Activated naive CD4-positive, alpha-beta T cell treated with anti-CD3 and anti-CD28 coated beads, Interleukin-2, amount 50 U/mL, for 72 hours (primary cell): ENCODE results near the gene COL6A1. TPM values are rescaled to one million over a fixed set of nuclear protein-coding genes. Genes with fewer than 3 reads are reported as not detected.
A peak's percentile ranks its signal among the peaks of the same experiment; 100 is the strongest.
"Not testable (repeated sequence)": the region's sequence is repeated elsewhere in the genome, so short reads cannot be mapped to it uniquely, and the experiment has no call there.

Experiments
- ATAC-seq, 2 donors: fragments of 150-1000 bp; cut with Tn5 transposase; 2 replicates each; pipeline ENCODE4 v1.10.0; 2021; ENCODE audit warnings: mild to moderate bottlenecking in 2 of 2, moderate library complexity in 2 of 2
- DNase-seq, 2 donors: peaks; one replicate each; pipeline ENCODE4 v3.0.0; 2021 to 2022; ENCODE audit warnings: low spot score in 2 of 2
- H3K27ac Mint-ChIP-seq, 2 donors: one replicate each; pipeline ENCODE4 v1.8.0; 2022; ENCODE audit warnings: mild to moderate bottlenecking in 2 of 2, mixed read lengths in 2 of 2
- H3K36me3 Mint-ChIP-seq, 2 donors: one replicate each; pipeline ENCODE4 v1.8.0; 2022; ENCODE audit warnings: mixed read lengths in 2 of 2
- H3K9me3 Mint-ChIP-seq, 2 donors: one replicate each; pipeline ENCODE4 v1.8.0; 2022; ENCODE audit warnings: mixed read lengths in 2 of 2
- total RNA-seq, 2 donors: library from RNA; stranded (reverse); gene quantifications; one replicate each; pipeline ENCODE4 v1.2.3, GENCODE V29; 2022

The COL6A1 gene
- total RNA-seq, 2 donors from 2014 or later, result 2.0 to 4.7 TPM

DNA sequence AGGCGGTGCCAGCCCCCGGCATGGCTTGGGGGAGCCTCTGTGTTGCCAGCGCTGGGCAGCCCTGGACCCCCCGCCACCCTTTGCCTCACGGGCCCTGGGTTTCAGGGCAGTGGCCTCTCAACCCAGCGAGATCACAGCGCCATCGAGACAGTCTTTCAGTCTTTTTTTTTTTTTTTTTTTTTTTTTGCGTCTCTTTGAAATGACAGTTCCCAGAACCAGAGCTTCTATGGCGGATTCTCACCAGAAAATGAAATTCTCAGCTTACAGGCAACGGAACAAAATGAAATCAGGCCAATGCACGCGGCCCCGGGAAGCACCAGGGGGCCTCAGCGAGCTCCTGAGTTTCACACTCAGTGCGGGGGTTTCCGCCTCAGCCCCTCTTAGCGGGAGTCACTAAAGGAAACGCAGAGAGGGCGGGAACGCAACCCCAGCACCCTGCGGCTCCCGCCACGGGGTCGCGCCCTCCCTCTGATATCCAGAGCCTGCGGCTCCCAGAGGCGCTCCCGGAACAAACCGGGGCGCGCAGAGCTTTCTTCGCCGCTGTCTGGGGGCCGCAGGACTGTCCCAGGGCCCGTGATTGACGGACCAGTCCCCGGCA, 8.0 kb upstream of the COL6A1 start:
- H3K36me3 Mint-ChIP-seq, result no peaks in the 10 kb centered on the region
- peak overlapping the region; percentile 81 to 82 for H3K27ac Mint-ChIP-seq
- ATAC-seq, result peak; percentile 72 to 84
- peak; percentile 75 to 80 for DNase-seq
- no peaks in the 10 kb centered on the region for H3K9me3 Mint-ChIP-seq

DNA sequence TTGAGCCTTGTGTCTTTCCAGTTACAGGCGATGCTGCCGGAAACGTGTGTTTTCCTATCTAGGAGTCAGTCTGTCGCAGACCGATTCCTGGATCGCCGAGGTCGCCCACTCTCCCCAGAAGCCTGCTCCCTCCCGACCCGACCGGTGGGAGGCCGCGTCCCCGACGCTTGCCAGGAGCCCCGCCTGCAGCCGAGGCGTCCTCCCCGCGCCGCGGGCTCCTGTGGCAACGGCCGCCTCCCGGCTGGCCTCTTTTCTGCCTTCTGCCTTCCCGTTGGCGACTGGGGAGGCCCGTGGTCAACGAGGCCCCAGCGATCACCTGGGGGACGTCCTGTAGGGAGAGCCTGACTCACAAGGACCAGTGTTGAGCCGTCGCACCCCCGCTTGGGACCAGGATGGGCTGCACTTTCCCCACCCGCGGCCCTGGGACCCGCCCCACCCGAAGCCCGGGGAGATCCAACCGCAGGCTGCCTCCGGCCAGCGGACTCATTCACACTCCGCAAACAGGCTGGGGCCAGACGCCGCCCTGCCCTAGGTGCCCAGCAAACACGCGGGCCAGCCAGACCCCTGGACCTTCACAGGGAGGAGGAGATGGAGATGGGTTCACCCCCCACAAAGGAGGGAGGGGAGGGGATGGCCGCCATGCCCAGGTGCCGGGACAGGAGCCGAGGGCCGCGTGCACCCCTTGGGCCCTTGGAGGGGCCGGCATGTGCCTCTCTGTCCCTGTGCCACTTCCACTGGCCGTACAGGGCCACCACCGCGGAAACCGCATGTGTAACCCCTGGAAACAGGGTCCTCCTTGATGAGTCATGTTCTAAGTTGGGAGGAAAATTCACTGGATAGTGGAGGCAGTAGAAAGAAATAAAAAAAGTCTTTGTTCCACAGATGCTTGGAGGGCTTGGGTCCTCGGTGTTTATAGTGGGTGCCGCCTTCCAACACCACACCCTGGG, 7.2 kb upstream of the COL6A1 start:
- peak overlapping the region in 1 of 2 donors; percentile 82 for H3K27ac Mint-ChIP-seq

DNA sequence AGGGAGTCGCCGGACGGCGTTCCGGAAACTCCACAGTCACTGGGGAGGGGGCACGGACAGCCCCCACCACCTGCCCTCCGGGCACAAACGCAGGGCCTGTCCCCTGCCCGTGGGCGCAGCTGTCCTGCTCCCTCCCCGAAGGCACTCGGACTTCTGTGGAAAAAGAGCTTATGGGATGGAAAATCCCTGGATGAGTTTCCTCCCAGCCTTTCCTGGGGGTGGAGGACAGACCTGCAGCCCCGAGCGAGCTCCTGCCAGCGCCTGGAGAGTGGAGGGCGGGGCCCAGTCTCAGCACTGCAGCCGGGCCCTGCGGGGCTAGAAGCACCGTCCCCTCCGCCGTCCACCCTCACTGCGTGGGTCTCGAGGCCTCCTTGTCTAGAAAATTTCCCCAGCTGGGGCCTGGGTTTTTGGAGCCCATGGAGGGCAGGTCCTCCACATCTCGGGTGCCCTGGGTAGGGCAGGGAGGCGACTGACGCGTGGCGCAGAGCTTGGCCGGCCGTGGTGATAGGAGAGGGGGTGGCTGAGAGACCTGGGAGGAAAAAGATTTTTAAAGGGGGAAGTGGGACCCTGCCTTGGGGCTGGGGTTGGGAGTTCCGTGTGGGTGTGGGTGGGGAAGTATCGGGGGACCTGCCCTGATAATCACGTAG, 6.4 kb upstream of the COL6A1 start:
- ATAC-seq (no peak), DNase-seq (no peak)
- Mint-ChIP-seq H3K27ac (no peak overlapping the region), H3K36me3 (no peaks in the 10 kb centered on the region), H3K9me3 (no peaks in the 10 kb centered on the region)

More for the DNA sequence above, 7.2 kb upstream of the COL6A1 start:
- Mint-ChIP-seq H3K9me3 (no peaks in the 10 kb centered on the region), H3K36me3 (no peaks in the 10 kb centered on the region)
- DNase-seq (peak in 1 of 2 donors; percentile 42), ATAC-seq (peak; percentile 36 to 49)

DNA sequence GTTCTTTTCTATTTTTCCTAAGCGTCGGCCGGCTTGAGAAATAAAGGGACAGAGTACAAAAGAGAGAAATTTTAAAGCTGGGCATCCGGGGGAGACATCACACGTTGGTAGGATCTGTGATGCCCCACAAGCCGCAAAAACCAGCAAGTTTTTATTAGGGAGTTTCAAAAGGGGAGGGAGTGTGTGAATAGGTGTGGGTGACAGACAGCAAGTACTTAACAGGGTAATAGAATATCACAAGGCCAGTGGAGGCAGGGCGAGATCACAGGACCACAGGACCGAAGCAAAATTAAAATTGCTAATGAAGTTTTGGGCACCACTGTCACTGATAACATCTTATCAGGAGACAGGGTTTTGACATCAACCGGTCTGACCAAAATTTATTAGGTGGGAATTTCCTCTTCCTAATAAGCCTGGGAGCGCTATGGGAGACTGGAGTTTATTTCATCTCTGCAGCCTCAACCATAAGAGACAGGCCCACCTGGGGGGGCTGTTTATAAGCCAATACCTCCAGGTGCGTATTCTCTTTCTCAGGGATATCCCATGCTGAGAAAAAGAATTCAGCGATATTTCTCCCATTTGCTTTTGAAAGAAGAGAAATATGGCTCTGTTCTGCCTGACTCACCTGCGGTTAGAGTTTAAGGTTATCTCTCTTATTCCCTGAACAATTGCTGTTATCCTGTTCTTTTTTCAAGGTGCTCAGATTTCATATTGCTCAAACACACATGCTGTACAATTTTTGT, 5.7 kb upstream of the COL6A1 start:
- H3K27ac Mint-ChIP-seq, DNase-seq, H3K9me3 Mint-ChIP-seq, H3K36me3 Mint-ChIP-seq, ATAC-seq: not testable (repeated sequence)

DNA sequence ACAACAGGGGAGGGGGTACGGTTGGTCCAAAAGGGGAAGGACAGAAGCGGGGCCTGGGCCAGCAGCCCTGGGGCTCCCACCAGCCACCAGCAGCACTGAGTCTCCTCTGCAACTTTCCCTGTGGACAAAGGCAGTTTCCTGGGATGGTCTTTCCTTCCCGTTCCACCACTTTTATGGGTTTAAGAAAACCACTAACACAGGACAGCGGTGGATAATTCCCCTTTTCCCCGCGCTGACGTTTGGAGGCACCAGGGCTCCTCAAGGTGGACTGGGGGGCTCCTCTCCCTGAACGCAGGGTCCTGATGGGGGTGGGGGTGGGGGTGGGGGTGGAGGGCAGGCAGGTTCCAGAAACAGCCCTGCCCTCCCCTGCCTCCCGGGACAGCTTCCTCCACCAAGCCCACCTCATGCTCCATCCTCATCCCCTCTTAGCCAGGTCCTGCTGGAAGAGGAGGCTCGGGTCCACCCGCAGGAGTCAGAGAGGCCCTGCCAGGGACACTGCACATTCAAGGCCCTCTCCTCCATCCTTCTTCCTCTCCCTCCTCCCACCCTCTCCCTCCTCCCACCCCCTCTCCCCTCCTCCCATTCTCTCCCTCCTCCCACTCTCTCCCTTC, 4.8 kb upstream of the COL6A1 start:
- Mint-ChIP-seq H3K36me3 (no peaks in the 10 kb centered on the region), H3K9me3 (no peaks in the 10 kb centered on the region), H3K27ac (no peak overlapping the region)
- ATAC-seq (no peak), DNase-seq (no peak)

DNA sequence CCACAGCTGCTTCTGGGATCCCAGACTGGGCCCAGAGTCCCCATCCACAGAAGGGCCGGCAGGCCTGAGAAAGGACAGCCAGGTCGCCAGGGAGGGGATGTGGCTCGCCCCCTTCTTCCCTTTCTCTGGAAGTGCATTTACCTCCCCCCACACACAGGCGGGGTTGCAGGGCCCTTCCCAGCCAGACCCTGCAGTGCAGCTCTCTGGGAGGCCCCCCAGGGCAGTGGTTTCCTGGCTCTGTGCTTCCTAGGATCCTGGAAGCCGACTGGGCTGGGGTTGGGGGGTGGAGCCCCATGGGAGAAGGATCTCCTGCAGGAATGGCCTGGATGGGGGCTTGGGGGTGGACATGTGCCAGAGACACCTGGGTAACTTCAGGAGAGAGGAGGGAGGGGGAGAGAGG, 4.2 kb upstream of the COL6A1 start:
- H3K9me3 Mint-ChIP-seq, result no peaks in the 10 kb centered on the region
- DNase-seq (peak in 1 of 2 donors; percentile 51), ATAC-seq (no peak)
- no peak overlapping the region for H3K27ac Mint-ChIP-seq
- H3K36me3 Mint-ChIP-seq, result no peaks in the 10 kb centered on the region

DNA sequence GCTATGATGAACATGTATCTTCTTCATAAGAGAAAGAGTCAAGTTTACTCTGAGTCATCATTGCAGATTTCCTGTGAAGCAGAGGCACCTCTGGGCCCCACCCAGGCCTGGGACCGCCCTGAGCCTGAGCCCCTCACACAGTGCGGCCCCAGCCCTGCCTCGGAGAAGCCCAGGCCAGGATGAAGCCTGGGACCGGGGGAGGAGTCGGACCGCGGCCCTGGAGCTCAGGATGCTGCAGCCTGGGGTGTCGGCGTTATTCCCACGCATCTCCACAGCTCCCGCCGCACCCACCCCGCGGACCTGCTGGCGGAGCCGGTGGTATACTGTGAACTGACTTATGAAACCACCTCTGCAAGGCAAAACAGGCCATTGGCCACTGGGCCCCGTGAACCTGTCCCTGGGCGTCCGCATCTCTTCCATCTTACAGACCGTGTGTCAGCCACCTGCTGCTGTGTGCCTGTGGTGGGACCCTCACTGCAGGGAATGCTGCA, 2.4 kb upstream of the COL6A1 start:
- ATAC-seq, result peak in 1 of 2 donors; percentile 42
- Mint-ChIP-seq H3K36me3 (no peaks in the 10 kb centered on the region), H3K27ac (no peak overlapping the region), H3K9me3 (no peaks in the 10 kb centered on the region)
- DNase-seq, result no peak

DNA sequence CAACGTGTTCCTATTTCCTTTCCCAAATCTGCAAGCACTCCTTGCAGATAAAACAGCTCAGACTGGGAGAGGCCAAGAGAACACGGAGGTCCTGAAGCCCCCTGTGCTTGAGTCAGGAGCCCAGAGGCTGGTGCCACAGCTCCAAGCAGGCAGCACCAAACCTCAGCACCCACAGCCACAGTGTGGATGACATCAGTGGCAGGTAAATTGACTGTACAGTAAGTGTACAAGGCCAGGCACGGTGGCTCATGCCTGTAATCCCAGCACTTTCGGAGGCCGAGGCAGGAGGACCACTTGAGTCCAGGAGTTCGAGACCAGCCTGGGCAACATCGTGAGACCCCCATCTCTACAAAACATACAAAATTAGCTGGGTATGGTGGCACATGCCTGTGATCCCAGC, 1.9 kb upstream of the COL6A1 start:
- DNase-seq (peak in 1 of 2 donors; percentile 51), ATAC-seq (peak in 1 of 2 donors; percentile 39)
- no peaks in the 10 kb centered on the region for H3K9me3 Mint-ChIP-seq
- no peak overlapping the region for H3K27ac Mint-ChIP-seq
- H3K36me3 Mint-ChIP-seq, result no peaks in the 10 kb centered on the region

DNA sequence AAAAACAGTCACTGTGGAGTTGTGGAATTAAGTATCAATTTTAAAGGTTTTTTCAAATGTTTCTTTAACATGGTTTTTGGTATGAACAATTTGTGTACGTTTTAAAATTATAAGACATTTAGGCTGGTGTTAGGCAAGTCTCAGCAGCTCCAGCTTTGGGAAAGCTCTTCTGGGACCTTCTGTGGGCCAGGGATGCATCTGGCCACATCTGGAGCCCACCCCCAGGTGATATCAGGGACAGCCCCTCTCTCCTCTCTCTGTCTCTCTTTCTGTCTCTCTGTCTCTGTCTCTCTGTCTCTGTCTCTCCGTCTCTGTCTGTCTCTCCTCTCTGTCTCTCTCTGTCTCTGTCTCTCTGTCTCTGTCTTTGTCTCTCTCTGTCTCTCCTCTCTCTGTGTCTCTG, 1.3 kb upstream of the COL6A1 start:
- ATAC-seq (no peak), DNase-seq (no peak)
- Mint-ChIP-seq H3K27ac (no peak overlapping the region), H3K36me3 (no peaks in the 10 kb centered on the region), H3K9me3 (no peaks in the 10 kb centered on the region)

DNA sequence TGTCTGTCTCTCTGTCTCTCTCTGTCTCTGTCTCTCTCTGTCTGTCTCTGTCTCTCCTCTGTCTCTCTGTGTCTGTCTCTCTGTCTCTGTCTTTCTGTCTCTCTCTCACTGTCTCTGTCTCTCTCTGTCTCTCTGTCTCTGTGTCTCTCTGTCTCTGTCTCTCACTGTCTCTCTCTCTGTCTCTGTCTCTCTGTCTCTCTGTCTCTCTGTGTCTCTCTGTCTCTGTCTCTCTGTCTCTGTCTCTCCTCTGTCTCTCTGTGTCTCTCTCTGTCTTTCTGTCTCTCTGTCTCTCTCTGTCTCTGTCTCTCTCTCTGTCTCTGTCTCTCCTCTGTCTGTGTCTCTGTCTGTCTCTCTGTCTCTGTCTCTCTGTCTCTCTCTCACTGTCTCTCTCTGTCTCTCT, 873 bp upstream of the COL6A1 start:
- ATAC-seq (no peak), DNase-seq (no peak)
- H3K9me3 Mint-ChIP-seq, result no peaks in the 10 kb centered on the region
- H3K27ac Mint-ChIP-seq, result no peak overlapping the region
- H3K36me3 Mint-ChIP-seq, result no peaks in the 10 kb centered on the region

DNA sequence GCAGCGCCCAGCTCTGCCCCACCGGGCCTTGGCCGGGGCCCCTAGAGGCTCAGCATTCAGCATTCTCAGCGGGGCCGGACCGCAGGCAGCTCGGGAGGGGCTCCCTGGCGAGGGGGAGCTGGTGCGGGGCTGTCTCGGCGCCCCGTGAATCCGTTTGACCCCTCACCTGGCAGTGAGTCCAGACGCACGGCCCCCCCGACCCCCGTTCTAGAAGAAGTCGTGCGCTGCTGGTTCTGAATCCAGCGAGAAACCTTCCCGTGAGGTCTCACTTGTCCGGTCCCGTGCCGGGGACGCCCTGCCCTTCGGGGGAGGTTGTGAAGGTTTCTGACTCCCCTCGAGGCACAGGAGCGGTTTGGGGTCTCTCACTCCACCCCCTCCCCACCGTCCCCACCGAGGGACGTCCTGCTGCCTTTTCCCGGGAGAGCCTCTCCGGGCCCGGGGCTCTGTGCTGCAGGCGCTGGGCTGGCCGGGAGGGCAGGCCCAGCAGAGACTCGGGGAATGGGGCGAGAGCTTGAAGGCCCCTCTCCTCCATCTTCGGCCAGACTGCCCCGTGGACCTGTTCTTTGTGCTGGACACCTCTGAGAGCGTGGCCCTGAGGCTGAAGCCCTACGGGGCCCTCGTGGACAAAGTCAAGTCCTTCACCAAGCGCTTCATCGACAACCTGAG, 655 bp downstream of the COL6A1 start:
- DNase-seq (peak in 1 of 2 donors; percentile 51), ATAC-seq (peak; percentile 16 to 24)
- H3K27ac Mint-ChIP-seq, result no peak overlapping the region
- no peaks in the 10 kb centered on the region for H3K36me3 Mint-ChIP-seq
- no peaks in the 10 kb centered on the region for H3K9me3 Mint-ChIP-seq

DNA sequence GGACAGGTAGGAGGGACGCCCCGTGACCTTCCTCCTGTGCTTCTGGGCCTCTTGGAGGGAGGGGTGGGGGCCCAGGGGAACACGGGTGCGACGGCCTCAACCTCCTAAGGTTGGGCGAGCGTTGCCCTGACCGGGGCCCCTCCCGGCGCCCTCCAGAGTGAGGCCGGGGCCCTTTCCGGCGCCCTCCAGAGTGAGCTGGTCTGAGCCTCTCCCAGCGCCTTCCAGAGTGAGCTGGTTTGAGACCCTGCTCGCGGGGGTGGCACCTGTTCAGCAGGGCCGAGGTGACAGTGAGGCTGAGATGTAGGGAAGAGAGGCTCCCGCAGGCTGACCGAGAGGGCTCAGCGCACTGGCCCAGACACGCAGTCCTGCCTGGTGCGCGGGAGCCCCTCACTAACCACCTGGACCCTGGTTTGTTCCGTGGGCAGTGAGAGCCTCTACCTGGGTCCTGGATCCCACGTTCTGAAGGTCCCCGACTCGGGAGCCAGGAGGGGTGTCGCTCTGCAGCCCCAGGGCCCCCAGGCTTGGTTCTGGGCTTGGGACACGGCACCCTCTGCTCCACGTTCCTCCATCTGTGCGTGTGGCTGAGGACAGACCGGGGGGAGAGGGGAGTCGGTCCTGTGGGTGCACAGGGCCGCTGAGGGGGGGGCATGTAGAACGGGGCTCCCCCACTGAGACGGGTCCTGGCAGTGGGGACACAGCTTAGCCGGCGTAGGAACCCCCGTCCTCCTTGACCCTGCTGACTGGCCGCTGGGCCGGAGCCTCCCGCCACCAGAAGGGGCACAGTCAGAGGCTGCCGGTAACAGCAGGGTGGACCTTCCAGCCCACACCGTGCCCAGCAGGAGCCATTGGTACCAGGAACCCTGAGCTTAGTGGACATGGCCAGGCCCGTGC, 1.4 kb downstream of the COL6A1 start:
- H3K36me3 Mint-ChIP-seq, result no peaks in the 10 kb centered on the region
- H3K9me3 Mint-ChIP-seq, result no peaks in the 10 kb centered on the region
- DNase-seq, result peak in 1 of 2 donors; percentile 55
- ATAC-seq, result no peak
- H3K27ac Mint-ChIP-seq, result no peak overlapping the region

DNA sequence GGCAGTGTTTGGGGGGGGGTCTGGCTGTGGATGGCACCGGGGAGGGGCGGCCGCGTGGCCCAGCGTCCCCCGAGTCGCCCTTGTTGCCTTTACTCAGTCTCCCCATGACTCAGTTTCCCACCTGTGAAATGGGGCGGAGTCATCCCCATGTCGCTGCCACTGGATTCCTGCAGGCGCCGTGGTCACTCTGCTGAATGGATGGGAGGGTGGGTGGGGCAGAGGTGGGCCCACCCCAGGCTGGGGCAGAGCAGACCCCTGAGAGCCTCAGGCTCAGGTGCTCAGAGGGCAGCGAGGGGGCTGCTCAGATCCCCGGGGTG, 2.0 kb downstream of the COL6A1 start:
- no peaks in the 10 kb centered on the region for H3K36me3 Mint-ChIP-seq
- no peak for DNase-seq
- no peak overlapping the region for H3K27ac Mint-ChIP-seq
- ATAC-seq, result no peak
- H3K9me3 Mint-ChIP-seq, result no peaks in the 10 kb centered on the region

DNA sequence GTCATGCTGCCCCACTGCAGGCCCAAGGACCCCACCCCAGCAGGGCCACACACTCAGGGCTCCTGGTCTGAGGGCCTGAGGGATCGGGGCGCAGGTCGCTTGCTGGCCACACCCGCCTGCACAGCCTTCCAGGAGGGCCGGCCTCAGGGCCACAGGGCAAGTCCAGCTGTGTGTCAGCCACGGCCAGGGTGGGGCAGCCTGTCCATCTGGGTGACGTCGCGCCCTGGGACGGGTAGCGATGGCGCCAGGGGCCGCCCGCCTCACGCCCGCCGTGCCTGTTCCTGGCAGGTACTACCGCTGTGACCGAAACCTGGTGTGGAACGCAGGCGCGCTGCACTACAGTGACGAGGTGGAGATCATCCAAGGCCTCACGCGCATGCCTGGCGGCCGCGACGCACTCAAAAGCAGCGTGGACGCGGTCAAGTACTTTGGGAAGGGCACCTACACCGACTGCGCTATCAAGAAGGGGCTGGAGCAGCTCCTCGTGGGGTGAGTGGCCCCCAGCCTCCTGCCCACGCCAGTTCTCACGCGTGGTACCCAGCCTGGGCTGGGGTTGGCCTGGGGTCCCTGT, 2.5 kb downstream of the COL6A1 start:
- ATAC-seq, result no peak
- peak overlapping the region in 1 of 2 donors; percentile 71 for H3K27ac Mint-ChIP-seq
- peak in 1 of 2 donors; percentile 55 for DNase-seq
- H3K36me3 Mint-ChIP-seq, result no peaks in the 10 kb centered on the region
- no peaks in the 10 kb centered on the region for H3K9me3 Mint-ChIP-seq
